ENCODE data around the gene KCNJ6. TPM values are rescaled to one million over a fixed set of nuclear protein-coding genes. Genes with fewer than 3 reads are reported as not detected.

KCNJ6 gene
- total and polyA plus RNA-seq, 2 experiments from 2014 or later, result 0.07 to 0.46 TPM

DNA sequence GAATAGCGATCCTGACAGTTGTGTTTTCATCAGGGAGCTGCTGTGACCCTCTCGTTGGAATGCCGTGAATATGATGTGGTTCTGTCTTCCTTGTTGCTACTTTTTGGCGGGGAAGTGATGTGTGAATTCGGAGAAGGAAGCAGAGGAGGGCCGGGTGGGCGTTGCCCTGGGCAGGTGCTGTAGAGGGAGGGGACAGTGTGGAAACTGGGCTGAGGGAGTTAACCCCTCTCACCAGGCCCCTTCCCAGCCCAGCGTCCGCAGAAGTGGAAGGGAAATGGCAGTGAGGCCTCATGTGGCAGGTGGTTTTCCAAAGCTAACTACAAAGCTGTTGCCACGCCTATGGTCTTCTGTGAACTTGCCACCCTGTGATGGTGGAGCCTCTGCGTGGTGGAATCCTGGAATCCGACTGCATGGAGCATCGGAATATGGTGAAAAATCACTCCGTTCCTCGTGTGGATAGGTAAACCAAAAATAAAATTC is 321.7 kb downstream of the KCNJ6 start:
- H2AFZ ChIP-seq, result no peak overlapping the region
- no peaks in the 10 kb centered on the region for H3K9me3 ChIP-seq (ENCODE audit: low read depth)
- H3K9me2 ChIP-seq (replicated peaks; ENCODE audit: insufficient read depth), result no peaks in the 10 kb centered on the region
- H3K4me3 ChIP-seq, result no peak overlapping the region
- H3K4me2 ChIP-seq, result no peak overlapping the region
- WGBS (ENCODE audit: low lambda C conversion rate, missing lambda C conversion rate), result 90% methylated on average over 15 of the region's 15 CpGs
- no peaks in the 10 kb centered on the region for H3K27me3 ChIP-seq
- H3K79me2 ChIP-seq, result no peaks in the 10 kb centered on the region
- H3K4me1 ChIP-seq (ENCODE audit: insufficient read depth), result no peaks in the 10 kb centered on the region
- no peaks in the 10 kb centered on the region for H3K36me3 ChIP-seq (replicated peaks; ENCODE audit: insufficient read depth, low read depth)
- TF ChIP-seq, protein P1, sequence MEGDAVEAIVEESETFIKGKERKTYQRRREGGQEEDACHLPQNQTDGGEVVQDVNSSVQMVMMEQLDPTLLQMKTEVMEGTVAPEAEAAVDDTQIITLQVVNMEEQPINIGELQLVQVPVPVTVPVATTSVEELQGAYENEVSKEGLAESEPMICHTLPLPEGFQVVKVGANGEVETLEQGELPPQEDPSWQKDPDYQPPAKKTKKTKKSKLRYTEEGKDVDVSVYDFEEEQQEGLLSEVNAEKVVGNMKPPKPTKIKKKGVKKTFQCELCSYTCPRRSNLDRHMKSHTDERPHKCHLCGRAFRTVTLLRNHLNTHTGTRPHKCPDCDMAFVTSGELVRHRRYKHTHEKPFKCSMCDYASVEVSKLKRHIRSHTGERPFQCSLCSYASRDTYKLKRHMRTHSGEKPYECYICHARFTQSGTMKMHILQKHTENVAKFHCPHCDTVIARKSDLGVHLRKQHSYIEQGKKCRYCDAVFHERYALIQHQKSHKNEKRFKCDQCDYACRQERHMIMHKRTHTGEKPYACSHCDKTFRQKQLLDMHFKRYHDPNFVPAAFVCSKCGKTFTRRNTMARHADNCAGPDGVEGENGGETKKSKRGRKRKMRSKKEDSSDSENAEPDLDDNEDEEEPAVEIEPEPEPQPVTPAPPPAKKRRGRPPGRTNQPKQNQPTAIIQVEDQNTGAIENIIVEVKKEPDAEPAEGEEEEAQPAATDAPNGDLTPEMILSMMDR (IDR thresholded peaks at IDR 0.05; ENCODE audit: poor library complexity), result no peak
- TF ChIP-seq EZH2phosphoT487 (IDR thresholded peaks at IDR 0.05; ENCODE audit: low read depth, severe bottlenecking, unreplicated experiment), result no peak
- TF ChIP-seq EZH2 (IDR thresholded peaks at IDR 0.05; ENCODE audit: borderline replicate concordance), result no peak
- DNase-seq (ENCODE audit: low spot score), result no peak
- no peak overlapping the region for H3K27ac ChIP-seq
- H4K20me1 ChIP-seq (ENCODE audit: insufficient read depth, poor library complexity, severe bottlenecking), result no peaks in the 10 kb centered on the region

DNA sequence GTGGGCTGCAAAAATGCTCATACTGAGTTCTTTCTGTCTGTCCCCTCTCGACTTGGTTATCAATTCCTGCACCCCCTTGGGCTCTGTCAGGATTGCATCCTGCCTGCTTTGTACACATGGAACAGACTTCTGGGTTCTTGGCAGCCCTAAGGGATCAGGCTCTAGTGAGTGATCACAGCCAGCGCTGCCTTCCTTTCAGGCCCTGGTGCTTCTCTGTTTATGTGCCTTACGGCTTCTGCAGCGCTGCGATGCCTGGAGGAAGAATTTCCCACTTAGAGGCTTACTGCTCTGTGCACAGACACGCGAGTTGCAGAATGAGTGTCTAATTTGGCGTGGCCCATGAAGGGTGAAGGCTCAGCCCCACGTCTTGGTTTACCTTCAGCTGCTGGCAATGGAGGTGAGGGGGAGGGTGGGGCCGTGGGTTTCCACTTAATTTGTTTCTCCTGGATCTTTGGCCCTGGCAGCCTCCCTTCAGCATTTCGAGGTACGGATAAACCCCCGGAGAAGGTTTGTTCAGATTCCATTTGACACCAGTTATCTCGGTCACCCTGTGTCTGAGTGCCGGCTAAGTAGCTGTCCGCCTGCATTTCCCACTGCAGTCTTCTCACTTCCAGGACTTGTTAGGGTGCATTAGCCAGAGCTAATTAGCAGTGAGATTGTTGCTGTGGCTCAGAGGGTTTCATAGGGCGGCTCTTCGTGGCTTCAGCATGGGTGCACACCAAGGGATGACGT is 322.4 kb downstream of the KCNJ6 start:
- H3K9me2 ChIP-seq (replicated peaks; ENCODE audit: insufficient read depth), result no peaks in the 10 kb centered on the region
- H3K27ac ChIP-seq, result no peak overlapping the region
- no peak overlapping the region for H3K4me2 ChIP-seq
- no peaks in the 10 kb centered on the region for H4K20me1 ChIP-seq (ENCODE audit: insufficient read depth, poor library complexity, severe bottlenecking)
- H2AFZ ChIP-seq, result no peak overlapping the region
- TF ChIP-seq, protein P1 (IDR thresholded peaks at IDR 0.05; ENCODE audit: poor library complexity), result no peak
- no peak for TF ChIP-seq EZH2phosphoT487 (IDR thresholded peaks at IDR 0.05; ENCODE audit: low read depth, severe bottlenecking, unreplicated experiment)
- TF ChIP-seq EZH2 (IDR thresholded peaks at IDR 0.05; ENCODE audit: borderline replicate concordance), result no peak
- H3K4me3 ChIP-seq, result no peak overlapping the region
- no peak for DNase-seq (ENCODE audit: low spot score)
- H3K79me2 ChIP-seq, result no peaks in the 10 kb centered on the region
- no peaks in the 10 kb centered on the region for H3K4me1 ChIP-seq (ENCODE audit: insufficient read depth)
- H3K27me3 ChIP-seq, result no peaks in the 10 kb centered on the region
- WGBS (ENCODE audit: low lambda C conversion rate, missing lambda C conversion rate), result 67% methylated on average over 18 of the region's 19 CpGs
- no peaks in the 10 kb centered on the region for H3K36me3 ChIP-seq (replicated peaks; ENCODE audit: insufficient read depth, low read depth)
- no peaks in the 10 kb centered on the region for H3K9me3 ChIP-seq (ENCODE audit: low read depth)

DNA sequence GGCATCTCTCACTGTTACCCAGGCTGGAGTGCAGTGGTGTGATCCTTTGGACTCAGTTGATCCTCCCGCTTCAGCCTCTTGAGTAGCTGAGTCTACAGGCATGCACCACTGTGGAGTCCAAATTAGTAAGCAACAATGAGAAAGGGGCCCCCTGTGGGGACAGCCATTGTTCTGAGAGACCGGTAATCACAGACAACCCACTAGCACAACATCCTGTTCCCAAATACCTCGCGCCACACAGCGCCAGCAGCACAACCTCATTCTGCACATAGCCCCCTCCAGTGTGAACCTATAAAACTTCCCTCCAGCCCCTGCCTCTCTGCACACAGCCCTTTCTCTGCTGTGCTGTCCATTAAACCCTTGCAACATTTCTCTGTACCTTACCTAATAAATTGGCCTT is 323.2 kb downstream of the KCNJ6 start:
- TF ChIP-seq, protein P1 (IDR thresholded peaks at IDR 0.05; ENCODE audit: poor library complexity), result no peak
- TF ChIP-seq EZH2phosphoT487 (IDR thresholded peaks at IDR 0.05; ENCODE audit: low read depth, severe bottlenecking, unreplicated experiment), result no peak
- no peak for TF ChIP-seq EZH2 (IDR thresholded peaks at IDR 0.05; ENCODE audit: borderline replicate concordance)
- H3K27ac ChIP-seq, result no peak overlapping the region
- H4K20me1 ChIP-seq (ENCODE audit: insufficient read depth, poor library complexity, severe bottlenecking), result no peaks in the 10 kb centered on the region
- H3K79me2 ChIP-seq, result no peaks in the 10 kb centered on the region
- H3K4me3 ChIP-seq, result no peak overlapping the region
- no peaks in the 10 kb centered on the region for H3K9me2 ChIP-seq (replicated peaks; ENCODE audit: insufficient read depth)
- H3K27me3 ChIP-seq, result no peaks in the 10 kb centered on the region
- H2AFZ ChIP-seq, result no peak overlapping the region
- no peaks in the 10 kb centered on the region for H3K4me1 ChIP-seq (ENCODE audit: insufficient read depth)
- no peak for DNase-seq (ENCODE audit: low spot score)
- H3K4me2 ChIP-seq, result no peak overlapping the region
- no peaks in the 10 kb centered on the region for H3K9me3 ChIP-seq (ENCODE audit: low read depth)
- no peaks in the 10 kb centered on the region for H3K36me3 ChIP-seq (replicated peaks; ENCODE audit: insufficient read depth, low read depth)
- WGBS (ENCODE audit: low lambda C conversion rate, missing lambda C conversion rate), result 43% methylated on average over 5 of the region's 5 CpGs

Measured in hepatocyte (in vitro differentiated cells).